Measurements from ENCODE around the gene PLG. TPM values are rescaled to one million over a fixed set of nuclear protein-coding genes. Genes with fewer than 3 reads are reported as not detected.
"Not testable (repeated sequence)": the region's sequence is repeated elsewhere in the genome, so short reads cannot be mapped to it uniquely, and the experiment has no call there.

The PLG gene
- total RNA-seq, 2 donors from 2014 or later, result not detected

DNA sequence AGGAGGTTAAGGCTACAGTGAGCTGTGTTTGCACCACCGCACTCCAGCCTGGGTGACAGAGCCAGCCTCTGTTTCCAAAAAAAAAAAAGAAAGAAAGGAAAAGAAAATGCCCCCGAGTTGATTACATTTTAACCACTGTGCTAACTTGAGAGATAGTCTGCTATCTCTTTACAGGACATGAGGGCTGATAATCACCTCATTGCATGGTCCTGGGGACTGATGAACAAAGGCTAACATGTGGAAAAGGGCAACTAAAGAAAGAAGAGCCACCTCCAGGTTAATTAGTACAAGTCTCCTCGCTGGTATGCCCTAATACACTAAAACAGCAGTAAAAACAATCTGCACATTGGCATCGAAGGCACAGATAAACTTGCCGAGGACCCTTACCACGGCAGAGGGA is 4.2 kb upstream of the PLG start:
- Histone ChIP-seq H3K9me3 (ENCODE audit: control insufficient read depth, low read length) (no peaks in the 10 kb centered on the region), H3K27ac (ENCODE audit: low read depth, low read length) (no peak overlapping the region), H3K4me1 (ENCODE audit: control insufficient read depth, insufficient read depth, low read length) (no peaks in the 10 kb centered on the region), H3K4me3 (ENCODE audit: low read length) (no peak overlapping the region), H3K36me3 (ENCODE audit: control insufficient read depth, insufficient read depth, low read length) (no peaks in the 10 kb centered on the region), H3K27me3 (ENCODE audit: control insufficient read depth, insufficient read depth, low read length, poor library complexity, severe bottlenecking) (no peaks in the 10 kb centered on the region), H3K9ac (ENCODE audit: extremely low read depth, low read length, poor library complexity, severe bottlenecking) (no peak overlapping the region)
- WGBS, 2 experiments (ENCODE audit: insufficient coverage in 1 of 2, insufficient read length in 1 of 2), result 90 to 100% methylated on average over 2 to 6 of the region's 6 CpGs
- TF ChIP-seq, protein P1, sequence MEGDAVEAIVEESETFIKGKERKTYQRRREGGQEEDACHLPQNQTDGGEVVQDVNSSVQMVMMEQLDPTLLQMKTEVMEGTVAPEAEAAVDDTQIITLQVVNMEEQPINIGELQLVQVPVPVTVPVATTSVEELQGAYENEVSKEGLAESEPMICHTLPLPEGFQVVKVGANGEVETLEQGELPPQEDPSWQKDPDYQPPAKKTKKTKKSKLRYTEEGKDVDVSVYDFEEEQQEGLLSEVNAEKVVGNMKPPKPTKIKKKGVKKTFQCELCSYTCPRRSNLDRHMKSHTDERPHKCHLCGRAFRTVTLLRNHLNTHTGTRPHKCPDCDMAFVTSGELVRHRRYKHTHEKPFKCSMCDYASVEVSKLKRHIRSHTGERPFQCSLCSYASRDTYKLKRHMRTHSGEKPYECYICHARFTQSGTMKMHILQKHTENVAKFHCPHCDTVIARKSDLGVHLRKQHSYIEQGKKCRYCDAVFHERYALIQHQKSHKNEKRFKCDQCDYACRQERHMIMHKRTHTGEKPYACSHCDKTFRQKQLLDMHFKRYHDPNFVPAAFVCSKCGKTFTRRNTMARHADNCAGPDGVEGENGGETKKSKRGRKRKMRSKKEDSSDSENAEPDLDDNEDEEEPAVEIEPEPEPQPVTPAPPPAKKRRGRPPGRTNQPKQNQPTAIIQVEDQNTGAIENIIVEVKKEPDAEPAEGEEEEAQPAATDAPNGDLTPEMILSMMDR (conservative IDR thresholded peaks at IDR 0.05), result no peak
- Mint-ChIP-seq H3K9me3 (peaks cover 18% of the 10 kb centered on the region), H3K4me1 (peaks cover 16% of the 10 kb centered on the region), H3K36me3 (ENCODE audit: low read depth) (no peaks in the 10 kb centered on the region), H3K27ac (no peak overlapping the region), H3K27me3 (ENCODE audit: insufficient read depth) (peaks cover 10% of the 10 kb centered on the region), H3K4me3 (no peak overlapping the region)
- DNase-seq, result no peak

DNA sequence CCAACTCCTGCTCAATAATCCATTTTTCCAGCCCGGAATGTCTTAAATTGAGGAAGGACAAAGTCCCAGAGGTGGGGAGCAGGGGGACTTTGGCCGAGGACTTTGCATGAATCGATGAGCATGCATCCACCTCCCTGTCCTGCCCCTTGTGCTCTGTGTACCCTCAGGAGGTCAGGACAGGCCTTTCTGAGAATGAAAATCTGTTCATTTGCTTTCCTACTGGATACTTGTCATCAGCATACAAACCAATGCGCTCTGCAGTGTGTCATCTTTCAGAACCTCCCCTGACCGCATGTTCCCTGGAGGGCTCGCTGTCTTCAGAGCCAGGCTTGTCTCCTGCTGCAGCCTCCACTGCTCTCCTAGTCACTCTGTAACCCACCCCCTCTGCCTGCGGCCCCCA is 2.6 kb downstream of the PLG start:
- WGBS, 2 experiments (ENCODE audit: insufficient coverage in 1 of 2, insufficient read length in 1 of 2), result 90 to 93% methylated on average over 5 to 7 of the region's 7 CpGs
- not testable (repeated sequence) for H3K4me3 Mint-ChIP-seq

DNA sequence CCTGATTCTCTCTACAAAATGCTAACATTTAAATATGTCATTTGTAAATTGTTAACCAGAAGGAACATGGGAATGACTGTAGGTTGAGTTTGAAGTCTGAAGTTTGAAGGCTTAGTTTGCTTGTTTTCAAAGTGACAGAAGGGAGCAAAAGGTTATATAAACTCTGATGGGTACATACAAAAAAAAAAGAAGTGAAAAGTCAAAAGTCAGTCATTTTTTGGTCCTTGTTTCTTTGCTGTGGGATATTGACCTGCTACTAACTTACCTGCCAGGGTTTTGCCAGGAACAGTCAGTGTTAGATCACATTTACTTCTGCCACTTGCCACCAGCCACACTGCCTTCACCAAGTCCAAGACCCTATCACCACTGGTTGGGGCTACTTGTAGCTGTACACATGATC is 6.9 kb downstream of the PLG start:
- not testable (repeated sequence) for H3K27me3 Mint-ChIP-seq (ENCODE audit: insufficient read depth); H3K4me1 ChIP-seq (ENCODE audit: control insufficient read depth, insufficient read depth, low read length)

More for the DNA sequence above, 2.6 kb downstream of the PLG start:
- H3K36me3 Mint-ChIP-seq (ENCODE audit: low read depth); H3K4me3 ChIP-seq (ENCODE audit: low read length); H3K27ac ChIP-seq (ENCODE audit: low read depth, low read length); H3K9me3 ChIP-seq (ENCODE audit: control insufficient read depth, low read length); H3K27me3 Mint-ChIP-seq (ENCODE audit: insufficient read depth); H3K9me3 Mint-ChIP-seq; H3K9ac ChIP-seq (ENCODE audit: extremely low read depth, low read length, poor library complexity, severe bottlenecking); H3K27ac Mint-ChIP-seq; H3K27me3 ChIP-seq (ENCODE audit: control insufficient read depth, insufficient read depth, low read length, poor library complexity, severe bottlenecking); H3K36me3 ChIP-seq (ENCODE audit: control insufficient read depth, insufficient read depth, low read length); DNase-seq; H3K4me1 ChIP-seq (ENCODE audit: control insufficient read depth, insufficient read depth, low read length): not testable (repeated sequence)
- peaks cover 15% of the 10 kb centered on the region for H3K4me1 Mint-ChIP-seq

DNA sequence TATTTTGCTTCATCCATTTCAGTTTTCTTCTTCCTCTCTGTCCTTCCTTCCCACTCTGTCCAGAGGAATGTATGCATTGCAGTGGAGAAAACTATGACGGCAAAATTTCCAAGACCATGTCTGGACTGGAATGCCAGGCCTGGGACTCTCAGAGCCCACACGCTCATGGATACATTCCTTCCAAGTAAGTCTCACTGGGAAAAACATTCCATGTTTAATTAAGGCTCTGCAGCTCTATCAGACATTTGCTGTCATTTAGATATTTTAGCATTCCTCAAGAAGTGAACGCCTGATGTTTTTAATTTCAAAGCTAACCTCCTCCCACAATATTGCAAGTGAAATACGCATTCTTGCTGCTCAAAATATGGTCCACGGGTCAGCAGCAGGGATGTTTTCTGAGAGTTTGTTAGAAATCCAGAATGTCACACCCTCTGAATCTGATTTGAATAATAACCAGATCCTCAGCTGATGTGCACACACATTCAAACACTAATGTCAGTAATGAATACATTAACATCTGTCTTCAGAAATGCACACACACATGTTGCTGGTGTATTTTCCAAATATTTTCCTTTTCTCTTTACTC is 12.8 kb downstream of the PLG start:
- Histone ChIP-seq H3K27me3 (ENCODE audit: control insufficient read depth, insufficient read depth, low read length, poor library complexity, severe bottlenecking) (no peaks in the 10 kb centered on the region), H3K4me1 (ENCODE audit: control insufficient read depth, insufficient read depth, low read length) (no peaks in the 10 kb centered on the region), H3K4me3 (ENCODE audit: low read length) (no peak overlapping the region), H3K27ac (ENCODE audit: low read depth, low read length) (no peak overlapping the region), H3K36me3 (ENCODE audit: control insufficient read depth, insufficient read depth, low read length) (no peaks in the 10 kb centered on the region), H3K9me3 (ENCODE audit: control insufficient read depth, low read length) (no peaks in the 10 kb centered on the region), H3K9ac (ENCODE audit: extremely low read depth, low read length, poor library complexity, severe bottlenecking) (no peak overlapping the region)
- Mint-ChIP-seq H3K27me3 (ENCODE audit: insufficient read depth) (no peaks in the 10 kb centered on the region), H3K36me3 (ENCODE audit: low read depth) (no peaks in the 10 kb centered on the region), H3K9me3 (no peaks in the 10 kb centered on the region), H3K4me3 (no peak overlapping the region), H3K4me1 (no peaks in the 10 kb centered on the region), H3K27ac (no peak overlapping the region)
- TF ChIP-seq, protein P1 (conservative IDR thresholded peaks at IDR 0.05), result no peak
- WGBS, 2 experiments (ENCODE audit: insufficient coverage in 1 of 2, insufficient read length in 1 of 2), result 86 to 92% methylated on average over 4 to 5 of the region's 5 CpGs
- DNase-seq, result no peak

More for the DNA sequence above, 6.9 kb downstream of the PLG start:
- H3K4me1 Mint-ChIP-seq; H3K9me3 Mint-ChIP-seq; DNase-seq; H3K27me3 ChIP-seq (ENCODE audit: control insufficient read depth, insufficient read depth, low read length, poor library complexity, severe bottlenecking); H3K36me3 Mint-ChIP-seq (ENCODE audit: low read depth); H3K9me3 ChIP-seq (ENCODE audit: control insufficient read depth, low read length); H3K36me3 ChIP-seq (ENCODE audit: control insufficient read depth, insufficient read depth, low read length); H3K4me3 Mint-ChIP-seq; H3K27ac ChIP-seq (ENCODE audit: low read depth, low read length); H3K27ac Mint-ChIP-seq; H3K4me3 ChIP-seq (ENCODE audit: low read length); H3K9ac ChIP-seq (ENCODE audit: extremely low read depth, low read length, poor library complexity, severe bottlenecking): not testable (repeated sequence)
